GM19099 (cell line): ENCODE data around the gene FBXO48.

Experiments used
- POLR2A ChIP-seq: IDR thresholded peaks from 3 replicates; pipeline ENCODE4 v1.6.1; 2011; ENCODE audit warnings: low read depth; ENCODE audit not compliant: insufficient read length; ENCODE audit errors: extremely low read depth

FBXO48 gene

DNA sequence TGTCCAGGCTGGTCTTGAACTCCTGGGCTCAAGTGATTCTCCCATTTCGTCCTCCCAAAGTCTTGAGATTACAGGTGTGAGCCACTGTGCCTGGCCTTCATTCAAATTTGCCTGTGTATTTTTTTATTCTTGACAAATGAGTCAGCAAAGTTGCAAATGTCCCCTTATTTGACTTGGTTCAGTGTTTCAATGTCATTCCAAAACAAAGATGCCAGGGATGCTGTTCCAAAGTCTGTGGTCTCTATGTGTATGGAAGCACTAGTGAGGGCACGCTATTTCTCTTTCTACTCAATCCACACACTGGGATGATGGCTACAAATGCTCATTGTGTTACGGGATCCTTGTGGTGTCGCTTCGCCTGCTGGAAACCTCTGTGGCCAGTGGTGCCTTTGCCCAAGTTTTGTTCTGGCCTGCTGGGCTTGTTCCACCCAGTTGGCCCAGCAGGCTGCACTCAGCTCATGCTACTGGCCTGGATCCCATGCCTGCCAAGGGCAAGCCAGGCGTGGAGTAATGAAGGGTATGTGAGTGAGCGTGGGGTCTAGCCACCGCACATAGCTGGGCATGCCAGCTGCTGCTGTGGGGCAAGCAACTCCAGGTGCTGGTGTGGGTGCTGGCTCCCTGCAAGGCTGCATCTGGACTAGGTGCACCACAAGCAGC, 35.6 kb downstream of the FBXO48 start:
- TF ChIP-seq POLR2A, result no peak

DNA sequence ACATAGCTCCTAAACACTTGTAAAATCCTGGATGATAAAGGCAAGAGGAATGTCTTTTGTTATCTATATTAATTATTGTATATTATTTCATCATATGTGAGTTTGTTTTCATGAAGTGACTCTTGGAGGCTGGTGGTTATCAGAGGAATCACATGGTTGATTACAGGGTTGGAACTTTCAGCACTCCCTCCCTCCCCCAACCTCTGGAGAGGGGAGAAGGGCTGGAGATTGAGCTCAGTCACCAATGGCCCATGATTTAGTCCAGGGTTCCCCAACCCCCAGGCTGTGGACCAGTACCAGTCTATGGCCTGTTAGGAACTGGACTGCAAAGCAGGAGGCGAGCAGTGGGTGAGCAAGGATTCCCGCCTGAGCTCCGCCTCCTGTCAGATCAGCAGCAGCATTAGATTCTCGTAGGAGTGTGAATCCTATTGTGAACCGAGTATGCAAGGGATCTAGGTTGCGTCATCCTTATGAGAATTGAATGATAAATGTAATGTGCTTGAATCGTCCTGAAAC, 37.7 kb downstream of the FBXO48 start:
- TF ChIP-seq POLR2A, result no peak

DNA sequence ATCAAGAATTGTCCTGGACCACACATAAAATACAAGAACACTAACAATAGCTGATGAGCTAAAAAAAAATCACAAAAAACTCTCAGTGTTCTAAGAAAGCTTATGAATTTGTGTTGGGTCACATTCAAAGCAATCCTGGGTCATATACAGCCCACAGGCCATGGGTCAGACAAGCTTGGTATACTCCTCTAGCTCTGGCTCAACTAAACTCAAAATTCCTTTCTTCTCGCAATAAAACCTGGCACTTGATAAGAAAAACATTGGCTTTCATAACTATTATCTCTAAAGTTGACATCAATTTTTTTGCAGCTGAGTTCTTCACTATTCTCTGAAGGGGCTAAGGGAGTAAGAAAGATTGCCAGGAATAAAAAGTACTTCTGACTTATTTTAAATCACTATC, 38.3 kb downstream of the FBXO48 start:
- TF ChIP-seq POLR2A, result no peak

DNA sequence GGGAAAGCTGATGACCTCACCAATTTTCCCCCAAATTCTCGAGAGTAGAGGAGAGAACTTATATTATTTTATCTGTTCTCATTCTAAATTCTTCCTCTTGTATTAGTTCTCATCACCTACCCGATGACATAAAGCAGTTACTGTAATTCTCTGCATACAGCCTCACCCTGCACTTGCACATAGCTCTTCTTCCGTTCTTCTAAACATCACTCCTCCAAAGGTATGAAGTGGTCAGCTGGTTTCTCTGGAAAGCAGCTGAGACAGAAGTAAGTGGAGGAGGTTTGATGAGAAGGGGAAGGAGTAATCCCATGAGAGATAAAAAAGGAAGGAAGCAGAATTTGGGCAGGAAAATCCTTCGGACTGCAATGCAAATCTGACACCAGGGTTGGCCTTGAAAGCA, 39.0 kb downstream of the FBXO48 start:
- no peak for TF ChIP-seq POLR2A

DNA sequence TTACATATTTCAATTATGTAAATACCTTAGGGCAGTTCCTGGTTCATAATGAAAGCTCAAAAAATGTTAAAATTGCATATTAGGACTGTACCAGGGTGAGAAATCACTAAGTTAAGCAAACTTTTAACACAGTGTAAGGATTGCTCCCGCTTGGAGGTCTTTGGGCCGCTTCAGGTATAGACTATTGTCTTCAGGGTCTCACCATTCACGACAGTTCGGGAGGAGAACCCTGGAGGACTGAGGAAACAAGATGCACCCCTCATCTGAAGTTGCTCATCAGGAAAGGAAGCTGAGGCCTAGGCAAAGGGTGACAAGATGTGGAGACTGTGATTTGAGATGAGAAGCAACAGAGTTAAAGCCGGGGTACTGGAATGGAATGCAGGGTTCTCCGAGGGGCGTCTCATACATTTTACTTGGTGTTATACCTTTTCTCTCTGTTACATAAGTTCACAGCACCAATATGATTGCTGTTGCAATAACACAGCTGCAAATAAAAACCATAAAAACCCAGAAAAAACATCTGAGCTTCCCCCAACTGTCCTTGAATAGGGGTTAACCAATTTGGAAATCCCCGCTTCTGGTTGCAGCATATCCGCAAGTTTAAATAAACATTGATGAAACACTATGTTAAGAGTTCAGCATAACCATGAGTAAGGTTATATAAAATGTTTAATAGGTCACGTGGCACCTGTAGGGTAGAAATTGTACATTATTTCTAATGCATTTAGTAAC, 40.1 kb downstream of the FBXO48 start:
- no peak for TF ChIP-seq POLR2A

DNA sequence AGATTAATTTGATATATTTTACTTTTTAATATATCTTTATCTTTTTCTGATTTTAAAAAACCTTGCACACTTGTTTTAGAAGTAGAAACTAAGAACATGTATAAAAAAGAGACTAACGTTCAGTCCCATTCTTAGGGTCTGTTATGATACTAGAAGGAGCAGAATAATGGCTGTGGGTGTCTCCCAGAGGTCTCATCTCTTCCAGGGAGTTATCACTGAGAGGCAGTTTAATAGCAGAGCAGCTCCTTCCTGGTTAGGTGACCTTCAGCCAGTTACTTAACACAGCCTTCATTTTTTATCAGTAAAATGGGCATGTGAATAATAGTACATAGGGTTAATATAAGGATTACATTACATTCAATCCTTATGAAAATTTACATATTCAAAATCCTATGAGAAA, 40.6 kb downstream of the FBXO48 start:
- no peak for TF ChIP-seq POLR2A

DNA sequence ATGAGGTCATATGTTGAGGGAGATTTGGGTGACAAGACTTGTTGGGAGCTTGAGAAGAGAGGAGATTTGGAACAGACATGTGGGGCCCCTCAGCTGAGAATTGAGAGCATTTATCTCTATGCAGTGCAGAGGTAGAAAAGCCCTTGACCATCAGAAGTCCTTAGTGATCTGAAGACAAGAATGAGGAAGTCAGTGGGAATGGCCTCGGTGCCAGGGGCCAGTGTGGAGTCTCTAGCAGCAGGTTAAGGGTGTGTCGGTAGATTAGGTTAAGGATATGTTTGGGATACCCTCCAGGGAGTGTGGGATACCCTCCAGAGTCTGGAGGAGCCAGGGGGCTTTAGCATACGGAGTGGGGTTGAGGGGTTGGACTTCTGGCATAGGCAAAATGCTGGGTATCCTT, 41.6 kb downstream of the FBXO48 start:
- no peak for TF ChIP-seq POLR2A

DNA sequence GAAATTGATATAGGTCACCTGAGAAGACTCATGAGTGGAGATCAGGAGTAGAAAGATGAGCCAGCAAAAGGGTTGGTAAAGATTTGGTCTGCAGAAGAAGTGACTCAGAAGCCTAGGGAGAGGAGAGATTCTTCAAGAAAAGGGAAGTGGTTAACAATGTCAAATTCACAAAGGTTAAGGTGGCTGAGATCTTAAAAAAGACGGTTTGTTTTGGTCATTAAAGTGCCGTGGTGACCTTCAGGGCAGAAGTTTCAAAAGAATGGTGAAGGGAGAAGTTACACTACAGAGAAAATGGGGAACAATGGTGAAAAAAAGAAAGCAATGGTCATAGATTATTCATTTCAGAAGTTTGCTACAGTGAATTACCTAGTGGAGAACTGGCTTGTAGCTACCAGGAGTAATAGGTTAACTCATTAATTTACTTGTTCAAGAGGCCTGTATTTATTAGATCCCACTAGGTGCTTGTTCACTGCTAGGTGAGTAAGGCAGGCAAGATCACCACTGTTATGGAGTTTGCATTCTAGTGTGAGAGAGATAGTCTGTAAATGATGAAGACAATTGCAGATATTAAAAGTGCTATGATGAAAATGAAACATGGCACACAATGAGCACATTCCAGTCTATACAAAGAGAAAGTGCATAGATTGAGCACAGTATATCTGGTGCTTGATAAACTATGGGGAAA, 43.0 kb downstream of the FBXO48 start:
- no peak for TF ChIP-seq POLR2A

DNA sequence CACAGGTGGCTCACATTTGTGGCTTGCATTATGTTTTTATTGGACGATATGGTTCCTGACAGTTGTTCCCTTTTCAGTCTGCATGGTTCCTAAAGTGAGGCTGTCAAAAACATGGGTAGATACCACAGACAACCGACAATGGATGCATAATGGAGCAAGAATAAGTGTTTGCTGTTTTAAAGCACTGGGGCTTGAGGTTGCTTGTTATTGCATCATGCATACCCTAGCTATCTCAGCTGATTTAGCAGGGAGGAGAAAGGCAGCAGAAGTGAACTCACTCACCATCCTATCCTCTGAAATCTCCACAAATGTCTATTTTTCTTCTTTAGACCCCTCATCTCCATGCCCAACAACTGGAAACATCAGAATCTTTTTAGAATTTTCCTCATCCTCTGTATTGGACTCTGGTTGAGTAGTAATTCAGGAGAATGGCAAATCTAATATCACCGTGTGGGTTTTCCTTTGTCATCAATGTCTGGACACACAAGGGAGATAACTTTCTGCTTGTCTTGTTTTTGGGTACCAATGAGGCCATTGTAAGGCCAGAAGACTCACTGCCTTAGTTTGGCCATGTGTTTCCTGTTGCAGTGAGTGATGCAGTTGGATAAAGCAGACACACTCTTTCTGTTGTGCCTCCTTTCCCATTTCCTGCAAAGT, 46.7 kb downstream of the FBXO48 start:
- TF ChIP-seq POLR2A, result no peak

DNA sequence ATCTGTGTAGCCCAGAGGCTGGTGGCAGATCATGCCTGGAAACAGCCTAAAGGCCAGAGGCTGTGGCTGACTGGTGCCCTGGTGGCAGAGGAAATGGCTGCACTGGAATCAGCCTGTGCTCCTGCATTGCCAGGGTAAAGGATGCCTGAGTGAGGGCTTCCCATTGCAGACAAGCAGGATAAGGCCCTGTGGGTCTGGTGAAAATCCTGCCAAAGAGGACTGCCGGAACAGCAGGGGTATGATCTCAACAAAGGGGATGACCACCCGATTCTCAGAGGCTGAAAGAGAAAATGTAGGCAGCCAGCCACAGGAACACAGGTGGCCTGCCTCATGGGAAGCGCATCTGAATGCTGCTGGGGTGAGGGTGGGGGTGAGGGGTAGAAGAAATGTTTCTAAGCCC, 48.2 kb downstream of the FBXO48 start:
- no peak for TF ChIP-seq POLR2A

DNA sequence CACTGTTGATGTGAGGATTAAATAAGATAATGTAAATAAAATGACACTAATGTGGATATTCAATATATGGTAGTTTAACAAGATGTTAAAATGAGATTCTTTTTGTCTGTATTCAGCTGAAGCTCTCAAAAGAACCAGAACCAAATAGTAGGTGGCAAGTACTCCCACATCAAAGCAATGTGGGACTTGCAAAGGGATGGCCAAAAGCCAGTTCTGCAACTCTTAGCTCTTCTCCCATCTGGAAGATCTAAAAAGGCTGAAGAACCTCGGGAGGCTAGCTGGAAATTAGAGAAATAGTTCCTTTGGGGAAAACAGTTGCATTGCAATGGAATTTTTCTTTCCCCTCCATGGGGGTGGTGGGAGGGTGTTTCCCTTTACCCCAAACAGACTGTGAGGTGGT, 48.7 kb downstream of the FBXO48 start:
- no peak for TF ChIP-seq POLR2A

DNA sequence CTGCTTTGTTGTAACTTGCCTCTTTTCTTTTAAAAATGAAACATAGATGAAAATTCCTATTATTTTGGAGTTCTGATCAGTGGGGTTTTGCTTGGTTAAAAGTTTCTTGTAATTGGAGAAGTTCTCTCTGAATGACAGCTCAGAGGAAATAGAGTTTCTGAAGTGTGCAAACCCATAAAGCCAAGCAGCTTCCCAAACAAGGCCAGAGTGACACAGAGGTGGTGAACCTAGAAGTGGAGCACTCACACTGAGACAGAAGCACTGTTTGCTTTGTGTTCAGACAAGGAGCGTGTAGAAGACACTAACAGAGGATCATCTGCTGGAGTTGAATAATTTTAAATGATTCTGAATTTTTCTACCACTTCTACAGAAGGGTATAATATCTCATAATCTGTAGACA, 49.2 kb downstream of the FBXO48 start:
- no peak for TF ChIP-seq POLR2A

DNA sequence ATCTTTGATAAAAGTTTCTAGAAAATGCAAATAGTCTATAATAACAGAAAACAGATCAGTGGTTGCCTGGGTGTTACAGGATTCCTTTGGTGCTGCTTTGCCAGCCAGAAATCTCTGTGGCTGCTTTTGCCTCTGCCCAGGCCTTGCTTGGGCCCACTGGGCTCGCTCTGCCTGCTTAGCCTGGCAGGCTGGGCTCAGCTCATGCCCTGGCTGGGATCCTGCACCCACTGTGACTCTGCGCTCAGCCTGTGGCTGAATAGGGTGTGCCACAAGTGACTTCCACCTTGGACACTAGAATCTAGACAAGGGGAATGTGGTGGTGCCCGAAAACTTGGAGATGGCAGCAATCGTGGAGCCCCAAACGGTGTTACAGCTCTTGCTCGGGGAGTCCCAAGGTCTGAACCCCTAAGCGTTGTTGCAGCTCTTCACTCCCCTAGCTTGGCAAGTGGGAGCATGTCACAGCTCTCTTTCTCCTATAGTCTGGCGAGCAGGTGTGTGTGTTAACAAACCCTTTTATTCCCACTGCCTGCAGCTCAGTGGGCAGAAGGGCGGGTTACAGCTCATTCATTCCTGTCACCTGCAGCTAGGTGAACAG, 50.9 kb downstream of the FBXO48 start:
- no peak for TF ChIP-seq POLR2A

DNA sequence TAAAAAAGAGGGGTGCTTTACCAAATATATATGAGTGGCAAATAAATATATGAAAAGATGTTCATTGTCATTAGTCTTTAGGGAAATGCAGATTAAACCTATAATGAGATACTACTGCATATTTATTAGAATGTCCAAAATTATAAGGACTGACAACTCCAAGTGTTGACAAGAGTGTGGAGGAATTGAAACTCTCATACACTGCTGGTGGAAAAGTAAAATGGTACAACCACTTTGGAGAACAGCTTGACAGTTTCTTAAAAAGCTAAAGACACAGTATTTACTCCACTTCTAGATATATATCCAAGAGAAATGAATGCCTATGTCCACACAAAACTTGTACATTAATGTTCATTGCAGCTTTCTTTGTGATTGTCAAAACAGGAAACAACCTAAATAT, 51.6 kb downstream of the FBXO48 start:
- no peak for TF ChIP-seq POLR2A

DNA sequence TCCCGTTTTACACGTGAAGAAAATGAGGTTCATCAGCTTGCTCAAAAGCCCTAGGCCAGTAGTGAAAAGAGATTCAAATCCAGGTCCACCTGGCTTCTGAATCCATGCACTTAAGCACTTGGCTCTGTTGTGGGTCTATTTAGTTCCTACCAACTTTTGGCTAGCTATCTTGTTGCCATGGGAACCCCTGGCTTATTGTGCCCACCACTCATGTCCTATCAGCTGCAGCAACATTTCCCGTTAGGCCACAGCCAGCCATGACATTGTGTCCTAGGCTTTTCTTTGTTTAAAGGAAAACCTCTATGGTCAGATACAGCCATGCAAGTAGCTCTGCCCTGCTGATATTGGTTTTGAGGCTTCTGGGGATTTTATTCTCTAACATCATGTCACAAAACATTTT, 52.2 kb downstream of the FBXO48 start:
- TF ChIP-seq POLR2A, result no peak
